Diencephalon (tissue), 1 donor: ENCODE results near the gene IFNA16. TPM values are rescaled to one million over a fixed set of nuclear protein-coding genes. Genes with fewer than 3 reads are reported as not detected.

Source experiments
- total RNA-seq: library from RNA; depleted of rRNA; stranded (reverse); fragments of >200 nt; gene quantifications from one replicate; pipeline ENCODE4 v1.2.3, GENCODE V29; 2014

The IFNA16 gene
- total RNA-seq, result not detected

GRCh38 chr9:21217211-21217610 is at the start of gene IFNA16:
Gene IFNA16, minus strand, starts transcription at chr9:21217311. Its CDS starts 6 bp downstream, at chr9:21217305.

GRCh38 chr9:21239911-21240310 is 22.8 kb upstream of the IFNA16 start, which contains the start of gene IFNA14:
Gene IFNA14, minus strand, starts transcription at chr9:21240005. Its CDS starts 70 bp downstream, at chr9:21239935.

GRCh38 chr9:21228122-21228521 is 11.0 kb upstream of the IFNA16 start, which contains the start of gene IFNA17:
Gene IFNA17, minus strand, starts transcription at chr9:21228222. Its CDS starts 49 bp downstream, at chr9:21228173.

GRCh38 chr9:21207043-21207442 is 10.1 kb downstream of the IFNA16 start, which contains the start of gene IFNA10:
Gene IFNA10, minus strand, starts transcription at chr9:21207143. Its CDS starts 46 bp downstream, at chr9:21207097.

GRCh38 chr9:21202105-21202504 is 15.0 kb downstream of the IFNA16 start, which contains the start of gene IFNA7:
Gene IFNA7, minus strand, starts transcription at chr9:21202205. Its CDS starts 40 bp downstream, at chr9:21202165.

GRCh38 chr9:21187487-21187886 is 29.6 kb downstream of the IFNA16 start, which contains the start of gene IFNA4:
Gene IFNA4, minus strand, starts transcription at chr9:21187587. Its CDS starts 56 bp downstream, at chr9:21187531.

GRCh38 chr9:21166560-21166959 is 50.6 kb downstream of the IFNA16 start, which contains the start of gene IFNA21:
Gene IFNA21, minus strand, starts transcription at chr9:21166660. Its CDS starts 48 bp downstream, at chr9:21166612.

Other genes starting within 250 kb of the IFNA16 start
- gene HACD4, start 185.7 kb downstream of the IFNA16 start, total RNA-seq, result 1.6 TPM
- gene IFNB1, start 139.4 kb downstream of the IFNA16 start, total RNA-seq, result not detected
- not detected for gene IFNW1, start 75.5 kb downstream of the IFNA16 start, total RNA-seq
- gene IFNA21, start 50.7 kb downstream of the IFNA16 start, total RNA-seq, result not detected
- not detected for gene IFNA4, start 29.7 kb downstream of the IFNA16 start, total RNA-seq
- gene IFNA7, start 15.1 kb downstream of the IFNA16 start, total RNA-seq, result not detected
- not detected for gene IFNA10, start 10.2 kb downstream of the IFNA16 start, total RNA-seq
- not detected for gene IFNA17, start 10.9 kb upstream of the IFNA16 start, total RNA-seq
- not detected for gene IFNA14, start 22.7 kb upstream of the IFNA16 start, total RNA-seq
- not detected for gene IFNA5, start 88.0 kb upstream of the IFNA16 start, total RNA-seq
- gene KLHL9, start 118.1 kb upstream of the IFNA16 start, total RNA-seq, result 79.1 TPM
- not detected for gene IFNA6, start 133.6 kb upstream of the IFNA16 start, total RNA-seq
- gene IFNA13, start 150.7 kb upstream of the IFNA16 start, total RNA-seq, result not detected
- gene IFNA2, start 168.1 kb upstream of the IFNA16 start, total RNA-seq, result not detected
- gene IFNA8, start 191.8 kb upstream of the IFNA16 start, total RNA-seq, result not detected
- not detected for gene IFNA1, start 223.1 kb upstream of the IFNA16 start, total RNA-seq